Measurements from ENCODE around the gene CNTNAP4.

CNTNAP4 gene

GRCh38 chr16:76396977-76397376 is 119.8 kb downstream of the CNTNAP4 start:
- no peak for DNase-seq (ENCODE audit: low read depth)

GRCh38 chr16:76409706-76410105 is 132.5 kb downstream of the CNTNAP4 start:
- no peak for DNase-seq (ENCODE audit: low read depth)

- DNase-seq (ENCODE audit: low read depth): no peak
Observed at GRCh38 chr16:76421571-76421970, 144.4 kb downstream of the CNTNAP4 start.

GRCh38 chr16:76428858-76429257 is 151.7 kb downstream of the CNTNAP4 start:
- no peak for DNase-seq (ENCODE audit: low read depth)

GRCh38 chr16:76441391-76441790 is 164.2 kb downstream of the CNTNAP4 start:
- no peak for DNase-seq (ENCODE audit: low read depth)

GRCh38 chr16:76441876-76442275 is 164.7 kb downstream of the CNTNAP4 start:
- no peak for DNase-seq (ENCODE audit: low read depth)

- no peak for DNase-seq (ENCODE audit: low read depth)
Observed at GRCh38 chr16:76443973-76444372, 166.8 kb downstream of the CNTNAP4 start.

- DNase-seq (ENCODE audit: low read depth): no peak
Observed at GRCh38 chr16:76444832-76445231, 167.6 kb downstream of the CNTNAP4 start.

- DNase-seq (ENCODE audit: low read depth): no peak
Observed at GRCh38 chr16:76445815-76446214, 168.6 kb downstream of the CNTNAP4 start.

GRCh38 chr16:76446251-76446650 is 169.1 kb downstream of the CNTNAP4 start:
- no peak for DNase-seq (ENCODE audit: low read depth)

GRCh38 chr16:76450890-76451289 is 173.7 kb downstream of the CNTNAP4 start:
- DNase-seq (ENCODE audit: low read depth): no peak

GRCh38 chr16:76455257-76455656 is 178.1 kb downstream of the CNTNAP4 start:
- DNase-seq (ENCODE audit: low read depth): no peak

GRCh38 chr16:76456016-76456415 is 178.8 kb downstream of the CNTNAP4 start:
- DNase-seq (ENCODE audit: low read depth): no peak

- no peak for DNase-seq (ENCODE audit: low read depth)
Observed at GRCh38 chr16:76459111-76459510, 181.9 kb downstream of the CNTNAP4 start.

- DNase-seq (ENCODE audit: low read depth): no peak
Observed at GRCh38 chr16:76461836-76462235, 184.6 kb downstream of the CNTNAP4 start.

GRCh38 chr16:76464955-76465620 is 187.9 kb downstream of the CNTNAP4 start:
- DNase-seq (ENCODE audit: low read depth): no peak

- DNase-seq (ENCODE audit: low read depth): no peak
Observed at GRCh38 chr16:76466871-76467270, 189.7 kb downstream of the CNTNAP4 start.

- DNase-seq (ENCODE audit: low read depth): no peak
Observed at GRCh38 chr16:76474048-76474447, 196.8 kb downstream of the CNTNAP4 start.

GRCh38 chr16:76478105-76478504 is 200.9 kb downstream of the CNTNAP4 start:
- DNase-seq (ENCODE audit: low read depth): no peak

- DNase-seq (ENCODE audit: low read depth): no peak
Observed at GRCh38 chr16:76483307-76483909, 206.2 kb downstream of the CNTNAP4 start.

- DNase-seq (ENCODE audit: low read depth): no peak
Observed at GRCh38 chr16:76484020-76484419, 206.8 kb downstream of the CNTNAP4 start.

GRCh38 chr16:76486740-76487139 is 209.5 kb downstream of the CNTNAP4 start:
- DNase-seq (ENCODE audit: low read depth): no peak

GRCh38 chr16:76487411-76488064 is 210.3 kb downstream of the CNTNAP4 start:
- DNase-seq (ENCODE audit: low read depth): no peak

- DNase-seq (ENCODE audit: low read depth): no peak
Observed at GRCh38 chr16:76488065-76488417, 210.8 kb downstream of the CNTNAP4 start.
